HG03558 (cell line): ENCODE measurements around the gene SERF2.
"Not testable (repeated sequence)": the region's sequence is repeated elsewhere in the genome, so short reads cannot be mapped to it uniquely, and the experiment has no call there.

Experiments
- ATAC-seq: cut with Tn5 transposase; IDR thresholded peaks from one replicate; pipeline ENCODE4 v1.9.1; 2021; ENCODE audit warnings: moderate number of reproducible peaks; ENCODE audit not compliant: unreplicated experiment; ENCODE audit errors: extremely low read depth

The SERF2 gene

GRCh38 chr15:43826508-43827341, 34.6 kb downstream of the SERF2 start, which contains the start of gene WDR76:
Gene WDR76, plus strand, starts transcription at chr15:43827002. Its CDS starts 31 bp downstream, at chr15:43827033.
- no peak for ATAC-seq

- no peak for ATAC-seq
Measured at GRCh38 chr15:43828061-43828657, 36.0 kb downstream of the SERF2 start.

- ATAC-seq = not testable (repeated sequence)
Measured at GRCh38 chr15:43829951-43830540, 37.9 kb downstream of the SERF2 start.

- not testable (repeated sequence) for ATAC-seq
Measured at GRCh38 chr15:43830691-43831275, 38.7 kb downstream of the SERF2 start.

GRCh38 chr15:43831519-43832052, 39.5 kb downstream of the SERF2 start:
- ATAC-seq = not testable (repeated sequence)

GRCh38 chr15:43832485-43832884, 40.4 kb downstream of the SERF2 start:
- ATAC-seq = not testable (repeated sequence)

- no peak for ATAC-seq
Measured at GRCh38 chr15:43845421-43845820, 53.3 kb downstream of the SERF2 start.
